HEK293 (cell line): ENCODE results near the gene DRC1.

ENCODE experiments used
- PBX3 ChIP-seq: sonication (generic); formaldehyde crosslinking; IDR thresholded peaks from 2 replicates; pipeline ENCODE4 v1.8.1; 2022; ENCODE audit warnings: mild to moderate bottlenecking, moderate library complexity, missing genetic modification reagents
- ZNF16 ChIP-seq: fragments of 450-650 bp; formaldehyde crosslinking; IDR thresholded peaks from 2 replicates; pipeline ENCODE4 v1.5.1; 2016; ENCODE audit warnings: low read depth, missing biosample characterization, missing genetic modification characterization

DRC1 gene

GRCh38 chr2:26506279-26506678, 104.6 kb downstream of the DRC1 start (continued):
- TF ChIP-seq PBX3: no peak
- TF ChIP-seq ZNF16: no peak
